ENCODE results near the gene SRRM3. TPM values are rescaled to one million over a fixed set of nuclear protein-coding genes. Genes with fewer than 3 reads are reported as not detected.
A peak's percentile ranks its signal among the peaks of the same experiment; 100 is the strongest.
"Not testable (repeated sequence)": the region's sequence is repeated elsewhere in the genome, so short reads cannot be mapped to it uniquely, and the experiment has no call there.

Gene SRRM3
- polyA plus RNA-seq, 10 donors: 0.35 to 0.71 (median 0.48) TPM

DNA sequence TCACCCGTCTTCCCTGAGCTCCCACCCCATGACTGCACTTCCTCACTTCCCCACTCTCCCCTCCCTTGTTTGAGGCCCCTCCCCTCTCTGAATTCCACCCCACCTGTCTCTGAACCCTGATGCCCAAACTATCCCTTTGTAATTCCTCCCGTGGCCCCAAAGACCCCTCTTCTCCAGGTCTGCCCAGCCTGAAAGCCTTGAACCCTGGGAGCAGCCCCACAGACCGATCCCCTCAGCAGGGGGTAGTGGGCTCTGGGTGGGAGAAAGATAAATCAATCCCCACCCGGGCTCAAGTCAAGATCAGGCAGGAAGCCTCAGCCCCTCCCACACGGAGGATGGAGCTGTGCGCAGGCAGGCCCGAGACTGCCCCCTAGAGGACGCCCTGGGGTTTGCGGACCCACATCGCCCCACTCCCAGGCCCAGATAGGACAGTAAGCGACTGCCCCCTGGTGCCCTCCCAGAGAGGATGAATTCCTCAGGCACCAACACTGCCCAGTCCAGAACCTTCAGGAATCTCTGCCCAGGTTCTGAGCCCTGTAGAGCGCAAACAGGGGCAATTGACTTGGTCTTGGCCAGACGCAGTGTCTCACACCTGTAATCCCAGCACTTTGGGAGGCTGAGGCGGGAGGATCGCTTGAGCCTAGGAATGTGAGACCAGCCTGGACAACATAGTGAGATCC, 112.5 kb downstream of the SRRM3 start:
- DNase-seq: peak; percentile 90 to 95 (median 94)

DNA sequence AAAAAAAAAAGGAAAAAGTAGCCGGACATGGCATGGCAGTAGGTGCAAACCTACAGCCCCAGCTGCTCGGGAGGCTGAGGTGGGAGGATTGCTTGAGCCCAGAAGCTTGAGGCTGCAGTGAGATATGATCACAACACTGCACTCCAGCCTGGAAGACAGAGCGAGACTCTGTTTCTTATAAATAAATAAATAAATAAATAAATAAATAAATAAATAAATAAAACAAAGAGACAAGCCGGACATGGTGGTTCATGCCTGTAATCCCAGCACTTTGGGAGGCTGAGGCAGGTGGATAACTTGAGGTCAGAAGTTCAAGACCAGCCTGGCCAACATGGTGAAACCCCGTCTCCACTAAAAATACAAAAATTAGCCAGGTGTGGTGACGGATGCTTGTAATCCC, 113.0 kb downstream of the SRRM3 start:
- not testable (repeated sequence) for DNase-seq

DNA sequence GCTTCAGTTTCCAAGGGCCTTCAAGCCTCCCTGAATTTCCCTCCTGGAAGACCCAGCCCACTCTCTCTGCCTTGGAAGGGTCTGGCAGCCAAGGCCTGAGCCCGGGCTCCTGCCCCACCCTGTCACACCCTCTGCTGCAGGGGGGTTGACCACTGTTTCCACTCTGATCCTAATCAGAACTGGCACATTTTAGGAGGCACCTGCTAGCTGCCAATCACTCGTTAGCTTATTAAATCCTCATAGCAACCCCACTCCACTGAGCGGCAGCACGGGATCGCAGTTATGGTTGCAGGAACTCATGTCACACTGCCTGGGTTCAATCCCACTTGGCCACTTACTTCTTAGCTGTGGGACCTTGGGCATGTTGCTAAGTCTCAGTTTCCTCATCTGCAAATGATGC, 113.7 kb downstream of the SRRM3 start:
- DNase-seq: peak; percentile 51 to 70 (median 65)

DNA sequence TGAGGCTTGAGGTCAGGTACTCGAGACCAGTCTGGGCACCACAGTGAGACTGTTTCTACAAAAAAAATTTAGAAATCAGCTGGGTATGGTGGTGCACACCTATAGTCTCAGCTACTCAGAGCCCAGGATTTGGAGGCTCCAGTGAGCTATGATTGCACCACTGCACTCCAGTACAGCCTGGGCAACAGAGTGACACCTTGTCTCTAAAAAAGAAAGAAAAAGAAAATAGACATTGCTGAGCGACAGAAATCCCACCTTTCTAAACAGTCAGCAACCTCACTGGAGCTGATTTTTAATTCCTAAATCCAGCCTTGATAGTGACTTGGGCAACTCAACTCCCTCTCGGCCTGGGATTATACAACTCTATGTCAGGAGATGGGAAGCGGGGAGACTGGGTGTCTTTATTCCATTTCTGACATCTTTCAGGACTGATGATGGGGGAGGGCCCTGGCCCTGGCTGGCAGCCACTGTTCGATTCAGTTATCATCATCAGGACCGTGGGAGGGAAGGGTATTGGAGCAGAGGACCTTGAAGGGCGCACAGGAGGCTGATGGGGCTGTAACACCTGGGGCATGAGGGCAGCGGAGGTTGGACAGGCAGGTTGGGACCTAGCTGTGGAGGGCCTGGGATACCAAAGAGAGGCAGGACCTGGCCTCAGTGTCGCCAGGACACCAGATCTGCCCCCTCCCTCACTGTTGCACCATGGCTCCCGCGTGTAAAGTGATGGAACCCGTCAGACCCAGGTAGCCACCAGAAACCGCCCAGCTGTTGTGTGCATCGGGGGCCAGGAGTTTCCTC, 115.5 kb downstream of the SRRM3 start:
- DNase-seq: no peak

DNA sequence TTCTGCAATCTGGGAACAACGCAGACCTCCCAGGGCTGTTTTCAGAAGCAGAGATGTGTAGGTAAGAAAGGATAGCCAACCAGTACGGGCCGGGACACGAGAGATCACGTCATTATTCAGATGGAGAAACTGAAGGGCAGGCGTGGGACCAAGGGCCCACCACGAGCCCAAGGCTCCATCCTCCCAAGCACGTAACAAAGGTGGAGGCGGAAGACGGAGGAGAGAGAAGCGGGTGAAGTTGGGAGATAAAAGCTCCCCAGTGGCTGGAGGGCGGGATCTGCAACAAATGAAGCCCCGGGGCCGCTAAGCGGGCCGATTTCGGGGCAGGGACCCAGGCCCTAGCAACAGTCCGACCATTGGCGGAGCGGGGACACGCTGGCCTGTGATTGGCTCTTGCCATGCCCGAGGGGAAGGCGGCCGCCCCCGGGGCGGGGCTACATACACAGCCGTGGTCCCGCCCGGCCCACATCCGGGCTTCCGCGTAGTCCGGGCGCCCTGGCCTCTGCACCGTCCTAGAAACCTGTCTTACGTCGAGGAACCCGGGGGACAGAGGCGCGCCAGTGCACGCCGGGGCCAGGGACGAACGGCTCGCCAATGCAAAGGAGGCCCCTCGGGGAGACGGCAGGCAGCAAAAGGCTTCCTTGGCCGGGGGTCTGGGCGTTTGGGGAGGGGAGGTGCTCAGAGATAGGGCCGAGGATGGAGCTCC, 116.2 kb downstream of the SRRM3 start:
- peak; percentile 97 to 98 (median 98) for DNase-seq

DNA sequence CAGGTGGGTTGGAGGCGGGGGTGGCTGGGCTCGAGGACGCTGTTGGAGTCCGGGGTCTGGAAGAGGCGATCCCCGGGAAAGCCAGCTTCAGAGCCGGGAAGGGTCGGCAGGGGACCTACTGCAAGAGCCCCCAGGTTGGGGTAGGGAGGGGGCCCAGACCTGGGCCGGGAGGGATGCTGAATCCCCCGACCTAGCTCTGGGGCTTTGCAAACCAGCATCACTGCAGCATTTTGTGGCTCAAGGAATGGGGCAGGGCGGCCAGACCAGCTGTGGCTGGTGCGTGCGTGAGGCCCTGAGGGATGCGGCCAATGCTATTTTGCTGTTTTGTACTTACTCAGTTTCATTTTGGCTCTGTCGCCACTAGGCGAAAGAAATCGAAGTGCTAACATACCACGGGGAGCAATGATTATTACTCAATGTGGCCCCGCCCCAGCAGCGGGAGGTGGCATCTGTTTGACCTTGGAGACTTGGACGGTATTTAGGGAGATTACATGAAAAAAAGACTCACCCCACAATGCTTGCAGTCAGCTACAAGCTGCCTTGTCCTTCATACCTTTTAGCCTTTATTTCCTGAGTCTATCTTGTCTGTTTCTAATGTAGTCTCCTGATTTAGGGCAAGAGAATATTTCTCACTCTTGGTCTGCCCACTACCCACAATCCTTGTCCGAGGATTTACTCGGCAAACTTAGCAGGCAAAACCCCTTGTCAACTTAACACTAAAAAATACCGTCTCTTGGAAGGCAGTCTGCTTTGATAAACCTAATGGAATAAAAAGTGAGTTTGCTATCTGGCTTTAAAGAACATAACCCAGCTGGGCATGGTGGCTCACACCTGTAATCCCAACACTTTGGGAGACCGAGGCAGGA, 117.0 kb downstream of the SRRM3 start:
- DNase-seq: peak; percentile 71 to 92 (median 75)

DNA sequence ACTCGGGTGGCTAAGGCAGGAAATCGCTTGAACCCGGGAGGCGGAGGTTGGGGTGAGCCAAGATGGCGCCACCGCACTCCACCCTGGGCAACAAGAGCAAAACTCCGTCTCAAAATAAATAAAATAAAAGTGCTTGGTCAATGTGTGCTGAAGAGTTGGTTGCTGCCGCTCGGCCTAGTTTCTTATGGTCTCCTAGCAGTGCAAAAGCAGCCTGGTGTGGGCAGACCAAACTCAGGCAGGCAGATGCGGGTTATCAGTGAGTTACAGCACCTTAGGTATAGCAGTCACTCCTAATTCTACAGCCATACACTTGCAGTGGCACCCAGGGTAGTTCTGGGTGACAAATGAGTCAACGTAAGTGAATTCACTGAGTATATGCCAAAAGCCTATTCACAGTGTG, 123.4 kb downstream of the SRRM3 start:
- no peak for DNase-seq

DNA sequence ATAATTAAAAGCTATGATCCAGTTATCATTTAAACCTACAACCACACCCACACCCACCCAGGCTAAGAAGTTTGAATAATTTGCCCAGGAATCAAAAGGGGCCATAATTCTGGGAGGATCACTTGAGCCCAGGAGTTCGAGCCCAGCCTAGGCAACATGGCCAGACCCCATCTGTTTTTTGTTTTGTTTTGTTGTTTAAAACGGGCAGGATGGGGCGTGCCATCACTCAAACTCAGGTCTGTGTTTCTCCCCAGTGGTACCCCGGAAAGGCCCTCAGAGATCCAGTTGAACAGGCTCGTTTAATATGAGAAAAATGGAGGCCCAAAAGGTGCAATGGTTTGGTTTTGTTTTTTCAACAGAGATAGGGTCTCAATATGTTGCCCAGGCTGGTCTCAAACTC, 124.1 kb downstream of the SRRM3 start:
- no peak for DNase-seq

DNA sequence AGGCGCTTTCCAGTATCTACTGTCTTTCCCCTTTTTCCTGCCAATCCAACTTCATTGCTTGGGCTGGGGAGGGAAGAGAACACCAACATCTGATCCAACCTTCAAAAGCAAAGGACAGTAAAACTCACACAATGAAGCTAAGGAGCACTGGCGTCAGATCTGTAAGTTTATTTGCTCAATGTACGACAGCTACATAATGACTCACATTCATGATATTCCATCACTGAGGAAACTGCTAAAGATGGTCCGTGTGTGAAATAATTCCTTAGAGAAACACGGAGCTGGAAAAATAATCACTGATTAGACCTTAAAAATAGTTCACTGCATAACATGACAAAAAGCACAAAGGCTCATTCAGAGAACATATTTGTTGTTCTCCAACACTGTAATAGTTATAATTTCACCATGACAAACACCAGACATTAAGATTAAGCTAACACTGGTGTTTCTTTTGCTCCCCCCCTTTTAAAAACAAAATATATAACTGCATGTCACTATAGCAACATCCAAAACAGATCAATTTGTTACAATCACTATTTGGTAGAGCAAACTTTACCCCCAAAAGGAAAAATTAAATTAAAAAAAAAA, 125.0 kb downstream of the SRRM3 start:
- no peak for DNase-seq

DNA sequence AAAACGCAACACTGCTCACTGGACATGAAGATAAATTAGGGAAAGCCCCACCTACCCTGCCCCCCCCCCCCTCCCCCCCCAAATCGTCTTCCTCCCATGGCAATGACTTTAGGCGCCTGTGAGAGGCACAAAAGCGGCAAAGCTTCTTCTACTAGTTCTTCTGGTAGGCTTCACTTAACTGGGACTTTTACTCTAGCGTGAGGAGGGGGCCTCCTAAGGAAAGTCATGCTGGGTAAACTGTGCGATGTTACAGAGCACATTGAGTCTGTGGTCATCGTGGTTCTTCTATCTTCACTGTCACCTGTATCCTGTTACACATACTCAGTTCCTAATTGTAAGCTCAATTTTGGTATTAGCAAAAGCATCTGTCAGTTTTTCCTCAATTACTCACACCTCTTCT, 125.9 kb downstream of the SRRM3 start:
- no peak for DNase-seq

DNA sequence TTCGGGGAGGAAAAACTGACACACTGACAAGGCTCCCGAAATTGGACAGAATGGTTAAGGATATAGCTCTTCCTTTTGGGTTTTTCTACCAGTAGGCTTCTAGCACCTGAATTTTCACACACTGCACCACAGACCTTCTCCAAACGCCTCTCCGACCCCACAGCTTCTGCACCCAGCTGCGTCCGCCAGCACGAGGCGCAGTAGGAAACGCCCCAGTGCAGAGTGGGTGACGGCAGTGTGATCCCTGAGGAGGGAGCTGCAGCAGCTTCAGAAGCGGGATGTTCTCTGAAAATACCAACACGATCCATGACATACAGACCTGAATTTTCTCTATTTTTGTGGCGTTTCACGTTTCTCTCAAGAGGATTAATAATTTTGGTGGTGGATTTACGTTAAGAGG, 126.7 kb downstream of the SRRM3 start:
- no peak for DNase-seq

DNA sequence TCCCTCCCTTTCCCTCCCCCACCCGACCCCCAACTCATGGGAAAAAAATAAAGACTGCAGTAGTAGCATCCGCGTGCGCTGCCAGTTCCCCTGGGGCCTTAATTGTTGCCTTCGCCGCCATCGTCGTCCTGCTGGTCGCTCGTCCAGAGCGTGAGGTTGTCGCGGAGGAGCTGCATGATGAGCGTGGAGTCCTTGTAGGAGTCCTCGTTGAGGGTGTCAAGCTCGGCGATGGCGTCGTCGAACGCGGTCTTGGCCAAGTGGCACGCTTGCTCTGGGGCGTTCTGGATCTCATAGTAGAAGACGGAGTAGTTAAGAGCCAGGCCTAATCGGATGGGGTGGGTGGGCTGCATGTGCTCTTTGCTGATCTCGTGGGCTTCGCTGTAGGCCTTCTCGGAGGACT, 127.8 kb downstream of the SRRM3 start:
- DNase-seq: no peak

DNA sequence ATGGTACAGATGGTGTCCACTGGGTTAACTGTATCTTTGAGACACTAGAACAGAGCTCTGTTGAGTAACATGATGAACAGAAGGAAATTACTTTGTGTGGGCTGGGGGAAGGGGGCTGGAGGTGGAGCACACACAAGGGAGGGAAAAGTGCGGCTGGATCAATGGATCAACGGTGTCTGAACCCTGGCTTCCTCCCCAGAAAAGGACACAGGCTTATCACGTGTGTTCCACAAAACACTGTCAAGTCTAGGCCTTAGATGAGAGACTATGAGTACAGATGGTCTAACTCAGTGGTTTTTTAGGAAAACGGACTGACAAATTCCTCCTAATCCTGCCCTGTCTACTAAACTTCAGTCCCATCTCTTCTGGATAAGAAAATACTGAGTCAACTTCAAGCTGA, 128.6 kb downstream of the SRRM3 start:
- DNase-seq: no peak

DNA sequence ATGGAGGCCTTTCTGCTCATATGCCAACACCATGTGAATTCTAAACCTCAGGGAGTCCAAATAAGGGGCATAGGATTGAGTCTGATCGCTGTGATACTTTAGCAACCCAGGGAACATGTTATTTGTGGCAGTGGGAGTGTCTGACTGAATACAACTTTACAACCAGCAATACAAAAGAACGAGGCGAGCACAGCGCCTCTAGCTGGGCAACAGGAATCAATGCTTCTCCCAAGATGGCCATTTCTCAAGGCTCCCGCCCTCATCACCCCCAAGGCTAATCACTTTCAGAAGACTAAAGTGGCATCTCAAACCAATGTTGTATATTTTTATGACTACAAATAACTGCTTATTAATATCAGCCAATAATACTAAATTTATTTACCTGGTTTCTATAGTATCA, 129.0 kb downstream of the SRRM3 start:
- DNase-seq: no peak

DNA sequence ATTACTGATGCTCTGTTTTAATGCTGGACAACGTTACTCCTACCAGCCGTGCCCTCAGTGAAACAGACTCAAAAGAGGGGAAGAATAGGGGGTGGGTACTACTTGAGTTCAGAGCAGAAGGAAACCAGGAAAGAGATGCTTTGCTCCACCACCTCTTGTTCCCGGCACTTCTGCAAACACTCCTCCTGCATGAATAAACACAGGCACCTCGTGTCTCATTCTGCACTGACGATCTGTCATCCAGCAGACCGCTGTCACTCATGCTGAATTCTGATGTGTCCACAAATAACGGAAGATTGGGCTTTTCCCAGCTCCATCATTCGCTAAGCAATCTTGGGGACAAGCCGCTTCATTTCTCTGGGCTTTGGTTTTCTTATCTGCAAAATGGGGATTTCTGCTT, 130.4 kb downstream of the SRRM3 start:
- no peak for DNase-seq

DNA sequence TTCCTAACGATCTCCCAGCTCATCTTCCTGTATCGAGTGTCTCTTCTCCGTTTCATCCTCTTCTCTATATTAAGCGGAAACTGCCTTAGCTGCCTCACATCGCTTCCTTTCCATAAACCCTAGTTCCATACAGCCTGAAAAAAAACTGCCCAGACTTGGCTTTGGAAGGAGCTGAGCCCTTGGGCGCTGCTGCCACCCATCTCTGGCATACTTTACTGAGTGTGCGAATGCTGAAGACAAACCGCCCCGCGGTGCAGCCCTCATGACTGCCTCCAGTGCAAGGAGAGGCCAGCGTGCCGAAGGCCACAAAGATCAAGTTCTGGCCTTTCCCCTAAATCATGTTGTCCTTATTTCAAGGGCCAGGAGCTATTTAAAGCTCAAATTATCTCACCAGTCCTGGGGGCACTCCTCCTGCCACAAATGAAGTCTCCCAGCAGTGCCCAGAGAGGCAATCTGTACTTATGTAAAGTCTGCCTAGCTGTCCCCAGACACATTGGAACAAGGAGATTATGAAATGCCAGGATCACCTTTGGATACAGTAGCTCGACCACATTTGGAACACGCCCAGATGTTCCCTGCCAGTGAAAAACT, 131.9 kb downstream of the SRRM3 start:
- peak in 1 of 3 donors; percentile 27 for DNase-seq

DNA sequence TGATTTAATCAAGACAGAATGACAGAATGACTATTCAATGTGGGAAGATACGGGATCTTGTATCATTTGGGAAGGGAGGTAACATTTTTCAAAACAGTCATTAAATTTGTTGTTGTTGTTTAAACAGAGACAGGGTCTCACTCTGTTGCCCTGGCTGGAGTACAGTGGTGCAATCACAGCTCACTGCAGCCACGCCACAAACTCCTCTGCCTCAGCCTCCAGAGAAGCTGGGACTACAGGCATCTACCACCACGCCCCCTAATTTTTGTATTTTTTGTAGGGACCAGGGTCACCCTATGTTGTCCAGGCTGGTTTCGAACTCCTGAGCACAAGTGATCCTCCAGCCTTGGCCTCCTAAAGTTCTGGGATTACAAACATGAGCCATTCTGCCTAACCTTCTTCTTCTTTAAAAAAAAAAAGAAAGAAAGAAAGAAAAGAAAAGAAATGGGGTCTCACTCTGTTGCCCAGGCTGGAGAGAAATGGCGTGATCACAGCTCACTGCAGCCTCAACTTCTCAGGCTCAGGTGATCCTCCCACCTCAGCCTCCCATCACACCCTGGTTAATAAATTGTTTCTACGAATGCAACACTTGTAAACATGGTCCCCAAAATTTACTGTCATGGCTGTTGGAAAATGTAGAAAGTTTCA, 132.7 kb downstream of the SRRM3 start:
- DNase-seq: no peak

DNA sequence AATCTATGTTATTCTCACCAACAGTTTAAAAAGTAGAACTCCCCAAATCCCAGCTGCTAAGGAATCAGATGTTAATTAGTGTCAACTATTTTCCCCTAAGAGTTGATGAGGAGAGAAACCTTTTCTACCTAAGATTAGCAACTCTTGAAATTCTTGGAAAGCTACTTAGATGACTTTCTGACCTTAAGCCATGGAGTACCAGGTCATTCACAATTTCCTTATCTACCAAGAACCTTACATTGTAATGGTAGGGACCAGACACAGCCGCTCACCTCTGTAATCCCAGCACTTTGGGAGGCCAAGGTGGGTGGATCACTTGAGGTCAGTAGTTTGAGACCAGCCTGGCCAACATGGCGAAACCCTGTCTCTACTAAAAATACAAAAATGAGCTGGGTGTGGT, 133.7 kb downstream of the SRRM3 start:
- DNase-seq: not testable (repeated sequence)

DNA sequence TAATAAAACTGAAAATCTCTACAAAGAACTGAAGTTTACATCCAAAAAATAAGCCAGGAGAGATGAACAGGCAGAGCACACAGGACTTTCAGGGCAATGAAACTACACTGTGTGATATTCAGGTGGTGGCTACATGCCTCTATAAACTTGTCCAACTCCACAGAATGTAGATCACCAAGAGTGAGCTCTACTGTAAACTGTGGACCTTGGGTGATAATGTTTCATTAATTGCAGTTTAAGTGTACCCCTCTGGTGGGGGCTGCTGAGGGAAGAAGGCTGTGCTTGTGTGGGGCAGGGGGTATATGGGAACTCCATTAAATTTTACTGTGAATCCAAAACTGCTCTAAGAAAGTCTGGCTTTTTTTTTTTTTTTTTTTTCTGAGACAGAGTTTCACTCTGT, 134.4 kb downstream of the SRRM3 start:
- DNase-seq: no peak

All from muscle of back (tissue), 11 donors.